Fibroblast of pulmonary artery (primary cell): ENCODE measurements around the gene ZC3H7B.

Source experiments
- DNase-seq: peaks from one replicate; pipeline ENCODE4 v3.0.0-alpha.2; 2010; ENCODE audit warnings: low read depth
- H3K4me3 ChIP-seq: replicated peaks from 2 replicates; pipeline ENCODE4 v1.5.1; 2011; ENCODE audit warnings: low read depth, mild to moderate bottlenecking, control low read depth, low read length, moderate library complexity
- CTCF ChIP-seq: IDR thresholded peaks from 2 replicates; pipeline ENCODE4 v1.5.1; 2011; ENCODE audit warnings: mild to moderate bottlenecking, control low read depth, low read length, inconsistent platforms; ENCODE audit errors: missing control alignments

Gene ZC3H7B

GRCh38 chr22:41274856-41275255, 26.5 kb upstream of the ZC3H7B start:
- no peak for DNase-seq
- TF ChIP-seq CTCF, result no peak
- H3K4me3 ChIP-seq, result no peak overlapping the region

DNA sequence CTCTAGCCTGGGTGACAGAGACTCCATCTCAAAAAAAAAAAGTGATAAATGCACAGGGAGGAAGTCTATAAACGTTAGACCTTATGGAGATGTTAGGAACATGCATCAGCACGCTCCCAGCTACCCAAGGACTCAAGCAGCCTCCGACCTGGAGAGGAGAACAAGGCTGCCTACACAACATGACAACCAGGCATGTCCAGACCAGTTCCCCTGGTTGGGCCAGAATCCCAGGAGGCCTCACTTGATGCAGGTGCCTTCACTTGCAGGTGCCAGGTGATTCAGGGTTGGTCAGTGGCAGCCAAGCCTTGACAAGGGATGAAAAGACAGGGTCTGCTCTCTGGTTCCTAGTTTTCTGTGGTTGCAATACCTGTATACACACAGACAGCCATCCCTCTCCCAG, 21.3 kb upstream of the ZC3H7B start:
- no peak for TF ChIP-seq CTCF
- DNase-seq, result no peak
- no peak overlapping the region for H3K4me3 ChIP-seq

- H3K4me3 ChIP-seq, result no peak overlapping the region
- no peak for DNase-seq
- TF ChIP-seq CTCF, result no peak
These were observed 20.5 kb upstream of the ZC3H7B start for GRCh38 chr22:41280854-41281253.

GRCh38 chr22:41284465-41284864, 16.9 kb upstream of the ZC3H7B start:
- no peak for DNase-seq
- no peak overlapping the region for H3K4me3 ChIP-seq
- TF ChIP-seq CTCF, result no peak

DNA sequence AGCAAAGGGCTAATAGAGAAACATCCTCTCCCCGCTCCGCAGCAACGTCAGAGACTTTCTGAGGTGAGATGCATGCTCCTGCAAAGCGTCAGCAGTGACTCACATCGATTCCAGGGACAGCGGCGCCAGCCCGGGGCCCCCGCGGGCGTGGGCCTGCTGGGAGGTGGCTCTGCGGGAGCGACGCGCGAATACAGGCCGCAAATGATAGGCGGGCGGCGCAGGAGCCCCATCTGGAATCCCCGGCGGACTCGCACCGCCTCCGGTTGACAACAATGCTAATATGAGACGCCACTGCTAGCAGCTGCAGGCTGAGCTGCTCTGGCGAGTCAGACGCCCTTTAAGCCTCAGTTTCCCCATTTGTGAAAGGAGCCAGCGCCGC, 15.9 kb upstream of the ZC3H7B start:
- peak overlapping the region; percentile 84 for H3K4me3 ChIP-seq
- DNase-seq, result peak; percentile 84
- TF ChIP-seq CTCF, result no peak

- TF ChIP-seq CTCF, result peak; percentile 6
- DNase-seq, result peak; percentile 99
- peak within 1 kb of the TSS; percentile 84 for H3K4me3 ChIP-seq
These were observed 15.3 kb upstream of the ZC3H7B start, which contains the start of gene RANGAP1 for GRCh38 chr22:41285820-41286638. RANGAP1 (minus strand) TSS chr22:41286187; CDS start chr22:41281044, 5,143 bp downstream.

DNA sequence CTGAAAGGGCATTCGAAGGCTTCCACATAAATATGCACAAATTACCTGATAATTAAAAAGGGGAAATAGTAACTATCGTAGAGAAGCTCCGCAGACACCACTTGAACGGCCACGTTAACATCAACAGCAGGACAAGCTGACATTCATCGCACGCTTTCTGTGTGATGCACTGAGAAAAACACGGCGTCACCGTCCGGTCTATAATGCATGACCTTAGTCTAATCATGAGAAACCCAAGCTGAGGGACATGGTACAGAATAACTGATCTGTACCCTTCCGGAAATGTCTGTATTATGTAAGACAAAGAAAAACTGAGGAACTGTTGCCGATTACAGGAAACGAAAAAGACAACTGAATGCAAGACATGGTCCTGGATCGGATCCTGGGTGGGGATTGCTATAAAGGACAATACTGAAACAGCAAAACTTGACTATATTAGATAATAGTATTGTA, 14.7 kb upstream of the ZC3H7B start:
- no peak for TF ChIP-seq CTCF
- H3K4me3 ChIP-seq, result peak overlapping the region; percentile 65
- peak; percentile 45 for DNase-seq
